HepG2 (cell line): Measurements from ENCODE around the gene OASL. TPM values are rescaled to one million over a fixed set of nuclear protein-coding genes. Genes with fewer than 3 reads are reported as not detected.

Experiments
- ETV6 ChIP-seq: sonication (generic); formaldehyde crosslinking; conservative IDR thresholded peaks from 2 replicates; pipeline ENCODE4 v1.4.0; 2020; ENCODE audit warnings: missing genetic modification reagents
- FOXA1 ChIP-seq, 2 experiments: fragments of 450-650 bp in 1 of 2; sonication (generic) in 1 of 2; formaldehyde crosslinking in 1 of 2; IDR thresholded peaks; 2 replicates each; pipeline versions ENCODE4 v1.4.0 to v1.6.1; 2016 to 2020; ENCODE audit warnings: missing genetic modification reagents in 1 of 2
- GATA4 ChIP-seq: sonication (generic); IDR thresholded peaks from 2 replicates; pipeline ENCODE4 v1.6.1; 2016; ENCODE audit warnings: antibody characterized with exemption, low read depth, borderline replicate concordance
- HDAC2 ChIP-seq: sonication (generic); formaldehyde crosslinking; IDR thresholded peaks from 2 replicates; pipeline ENCODE4 v1.4.0; 2020; ENCODE audit warnings: missing genetic modification reagents
- HOXA5 ChIP-seq: sonication (generic); formaldehyde crosslinking; IDR thresholded peaks from 2 replicates; pipeline ENCODE4 v1.4.0; 2020; ENCODE audit warnings: missing genetic modification reagents
- JARID2 ChIP-seq: sonication (generic); formaldehyde crosslinking; IDR thresholded peaks from 2 replicates; pipeline ENCODE4 v1.8.1; 2023; ENCODE audit warnings: missing genetic modification reagents, inconsistent platforms; ENCODE audit not compliant: insufficient replicate concordance
- MED13 ChIP-seq: sonication (generic); formaldehyde crosslinking; IDR thresholded peaks from 2 replicates; pipeline ENCODE4 v1.5.0; 2020; ENCODE audit warnings: missing genetic modification reagents
- MXI1 ChIP-seq: IDR thresholded peaks from 3 replicates; pipeline ENCODE4 v1.6.1; 2012; ENCODE audit warnings: low read depth, low read length, inconsistent platforms, borderline replicate concordance
- NFRKB ChIP-seq: fragments of 450-650 bp; IDR thresholded peaks from 2 replicates; pipeline ENCODE4 v1.6.1; 2017
- POLR2AphosphoS2 ChIP-seq: IDR thresholded peaks from 2 replicates; pipeline ENCODE4 v1.6.1; 2011; ENCODE audit warnings: low read depth, low read length, improper control_type of control experiment
- RAD21 ChIP-seq: fragments of 450-650 bp; formaldehyde crosslinking; IDR thresholded peaks from 2 replicates; pipeline ENCODE4 v1.5.0; 2020; ENCODE audit warnings: mild to moderate bottlenecking
- SNAPC4 ChIP-seq: sonication (generic); formaldehyde crosslinking; IDR thresholded peaks from 2 replicates; pipeline ENCODE4 v1.4.0; 2020; ENCODE audit warnings: mild to moderate bottlenecking, missing genetic modification reagents
- TARDBP ChIP-seq: sonication (generic); formaldehyde crosslinking; IDR thresholded peaks from 2 replicates; pipeline ENCODE4 v1.8.0; 2022; ENCODE audit warnings: mild to moderate bottlenecking, missing genetic modification reagents
- TGIF2 ChIP-seq: IDR thresholded peaks from 2 replicates; pipeline ENCODE4 v1.6.1; 2016; ENCODE audit warnings: control low read depth, missing compliant biosample characterization
- ZMYM2 ChIP-seq: sonication (generic); formaldehyde crosslinking; IDR thresholded peaks from 2 replicates; pipeline ENCODE4 v1.8.0; 2022; ENCODE audit warnings: mild to moderate bottlenecking, missing genetic modification reagents
- ZNF34 ChIP-seq: sonication (generic); formaldehyde crosslinking; IDR thresholded peaks from 2 replicates; pipeline ENCODE4 v1.4.0; 2020; ENCODE audit warnings: mild to moderate bottlenecking, missing genetic modification reagents, borderline replicate concordance
- ZNF615 ChIP-seq: sonication (generic); formaldehyde crosslinking; IDR thresholded peaks from 2 replicates; pipeline ENCODE4 v1.5.0; 2020; ENCODE audit warnings: mild to moderate bottlenecking, missing genetic modification reagents, borderline replicate concordance
- ZNF703 ChIP-seq: sonication (generic); formaldehyde crosslinking; IDR thresholded peaks from 2 replicates; pipeline ENCODE4 v1.5.1; 2020; ENCODE audit warnings: missing genetic modification reagents, mild to moderate bottlenecking, moderate library complexity, borderline replicate concordance
- ZNF781 ChIP-seq: sonication (generic); formaldehyde crosslinking; IDR thresholded peaks from 2 replicates; pipeline ENCODE4 v1.5.1; 2020; ENCODE audit warnings: borderline replicate concordance, mild to moderate bottlenecking, missing genetic modification reagents; ENCODE audit errors: not compliant biosample characterization
- polyA plus RNA-seq, 8 experiments: library from polyadenylated mRNA; depleted of rRNA in 3 of 8; stranded (reverse) in 7 of 8; unstranded in 1 of 8; fragments of >200 nt; fragmentation: Illumina TruSeq in 4 of 8; extraction: Trizol in 4 of 8; gene quantifications; 2 replicates each; pipeline versions ENCODE4 v1.2.1 to v1.2.3, GENCODE V29; 2011 to 2016; ENCODE audit warnings: low read depth in 4 of 8, missing spikeins in 1 of 8, mixed read lengths in 1 of 8; ENCODE audit not compliant: insufficient read depth in 1 of 8
- total RNA-seq, 5 experiments: library from RNA; depleted of rRNA; stranded (reverse); fragments of >200 nt; fragmentation: Illumina TruSeq; extraction: Trizol; gene quantifications; 2 replicates each; pipeline ENCODE4 v1.2.3, GENCODE V29; 2016; ENCODE audit warnings: low read depth in 1 of 5
- TF ChIP-seq, protein P1 (sequence below): sonication (generic); formaldehyde crosslinking; conservative IDR thresholded peaks from 2 replicates; pipeline ENCODE4 v1.4.0; 2020; ENCODE audit warnings: mild to moderate bottlenecking, missing genetic modification reagents, moderate library complexity

The OASL gene
- total and polyA plus RNA-seq, 2 of the 13 experiments (the other 11 are each of a cell fraction or from before 2014, with no cell fraction given): 0.11 to 0.22 TPM

DNA sequence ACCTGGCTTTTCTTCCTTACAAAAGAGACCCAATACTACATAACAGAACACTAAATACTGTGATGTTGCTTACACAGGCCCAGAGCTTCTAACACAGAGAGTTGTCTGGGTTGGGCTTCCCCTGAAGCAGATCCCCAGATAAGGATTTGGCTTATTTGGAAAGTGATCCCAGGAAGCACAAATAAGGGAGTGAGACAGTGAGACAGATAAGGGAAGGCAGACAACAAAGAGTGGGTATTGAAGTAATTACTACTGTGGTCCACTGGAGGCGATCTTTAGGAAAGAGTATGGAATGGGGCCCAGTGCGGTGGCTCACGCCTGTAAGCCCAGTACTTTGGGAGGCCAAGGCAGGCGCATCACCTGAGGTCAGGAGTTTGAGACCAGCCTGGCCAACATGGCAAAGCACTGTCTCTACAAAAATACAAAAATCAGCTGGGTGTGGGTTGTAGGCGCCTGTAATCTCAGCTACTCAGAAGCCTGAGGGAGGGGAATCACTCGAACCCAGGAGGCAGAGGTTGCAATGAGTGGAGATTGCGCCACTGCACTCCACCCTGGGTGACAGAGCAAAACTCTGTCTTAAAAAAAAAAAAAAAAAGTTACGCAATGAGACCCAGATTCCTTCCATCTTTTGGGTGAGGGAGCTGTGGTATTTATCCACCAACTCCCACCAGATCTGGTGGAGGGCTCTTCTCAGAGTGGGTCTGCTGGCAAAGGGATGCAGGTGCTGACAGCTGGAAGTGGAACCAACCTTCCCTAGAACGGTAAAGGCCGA lies 12.6 kb downstream of the OASL start (continued):
- TF ChIP-seq, protein P1, sequence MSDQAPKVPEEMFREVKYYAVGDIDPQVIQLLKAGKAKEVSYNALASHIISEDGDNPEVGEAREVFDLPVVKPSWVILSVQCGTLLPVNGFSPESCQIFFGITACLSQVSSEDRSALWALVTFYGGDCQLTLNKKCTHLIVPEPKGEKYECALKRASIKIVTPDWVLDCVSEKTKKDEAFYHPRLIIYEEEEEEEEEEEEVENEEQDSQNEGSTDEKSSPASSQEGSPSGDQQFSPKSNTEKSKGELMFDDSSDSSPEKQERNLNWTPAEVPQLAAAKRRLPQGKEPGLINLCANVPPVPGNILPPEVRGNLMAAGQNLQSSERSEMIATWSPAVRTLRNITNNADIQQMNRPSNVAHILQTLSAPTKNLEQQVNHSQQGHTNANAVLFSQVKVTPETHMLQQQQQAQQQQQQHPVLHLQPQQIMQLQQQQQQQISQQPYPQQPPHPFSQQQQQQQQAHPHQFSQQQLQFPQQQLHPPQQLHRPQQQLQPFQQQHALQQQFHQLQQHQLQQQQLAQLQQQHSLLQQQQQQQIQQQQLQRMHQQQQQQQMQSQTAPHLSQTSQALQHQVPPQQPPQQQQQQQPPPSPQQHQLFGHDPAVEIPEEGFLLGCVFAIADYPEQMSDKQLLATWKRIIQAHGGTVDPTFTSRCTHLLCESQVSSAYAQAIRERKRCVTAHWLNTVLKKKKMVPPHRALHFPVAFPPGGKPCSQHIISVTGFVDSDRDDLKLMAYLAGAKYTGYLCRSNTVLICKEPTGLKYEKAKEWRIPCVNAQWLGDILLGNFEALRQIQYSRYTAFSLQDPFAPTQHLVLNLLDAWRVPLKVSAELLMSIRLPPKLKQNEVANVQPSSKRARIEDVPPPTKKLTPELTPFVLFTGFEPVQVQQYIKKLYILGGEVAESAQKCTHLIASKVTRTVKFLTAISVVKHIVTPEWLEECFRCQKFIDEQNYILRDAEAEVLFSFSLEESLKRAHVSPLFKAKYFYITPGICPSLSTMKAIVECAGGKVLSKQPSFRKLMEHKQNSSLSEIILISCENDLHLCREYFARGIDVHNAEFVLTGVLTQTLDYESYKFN (CRISPR knock-in tag): no peak
- TF ChIP-seq ZMYM2 (CRISPR knock-in tag) (peak; percentile 91), RAD21 (CRISPR knock-in tag) (peak; percentile 23; the same call in 1 of the 2 replicates), TGIF2 (CRISPR knock-in tag) (peak; percentile 17; the same call in 1 of the 2 replicates), ZNF34 (CRISPR knock-in tag) (no peak), GATA4 (peak; percentile 79; the same call in 1 of the 2 replicates), ZNF781 (CRISPR knock-in tag) (no peak), HOXA5 (CRISPR knock-in tag) (no peak), HDAC2 (CRISPR knock-in tag) (peak; percentile 59; the same call in 1 of the 2 replicates), MXI1 (no peak; the same call in 2 of the 3 replicates), NFRKB (no peak), FOXA1 (IDR thresholded peaks at IDR 0.05) (no peak), FOXA1 (CRISPR knock-in tag; IDR thresholded peaks at IDR 0.05) (peak; percentile 42; the same call in 1 of the 2 replicates), MED13 (no peak), TARDBP (CRISPR knock-in tag) (0 out of 2 replicates have a peak, but pooled peaks have one; percentile 2), ZNF703 (CRISPR knock-in tag) (0 out of 2 replicates have a peak, but pooled peaks have one; percentile 28), SNAPC4 (no peak), ETV6 (CRISPR knock-in tag) (no peak), POLR2AphosphoS2 (no peak), JARID2 (CRISPR knock-in tag) (no peak), ZNF615 (0 out of 2 replicates have a peak, but pooled peaks have one; percentile 30)
